GM12878 (cell line): ENCODE data around the gene FBXL16.

Source experiments
- NFYA ChIP-seq: IDR thresholded peaks from 2 replicates; pipeline ENCODE4 v1.6.1; 2011; ENCODE audit warnings: low read depth, mild to moderate bottlenecking, low read length, improper control_type of control experiment, borderline replicate concordance
- TF ChIP-seq, protein P1 (sequence below): IDR thresholded peaks from 2 replicates; pipeline ENCODE4 v1.6.1; 2012; ENCODE audit warnings: low read depth, low read length, improper control_type of control experiment
- TF ChIP-seq, protein P2 (sequence below): fragments of 450-650 bp; IDR thresholded peaks from 2 replicates; pipeline ENCODE4 v1.6.1; 2016; ENCODE audit warnings: mild to moderate bottlenecking

- TF ChIP-seq, protein P1, sequence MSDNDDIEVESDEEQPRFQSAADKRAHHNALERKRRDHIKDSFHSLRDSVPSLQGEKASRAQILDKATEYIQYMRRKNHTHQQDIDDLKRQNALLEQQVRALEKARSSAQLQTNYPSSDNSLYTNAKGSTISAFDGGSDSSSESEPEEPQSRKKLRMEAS = no peak
- TF ChIP-seq, protein P2, sequence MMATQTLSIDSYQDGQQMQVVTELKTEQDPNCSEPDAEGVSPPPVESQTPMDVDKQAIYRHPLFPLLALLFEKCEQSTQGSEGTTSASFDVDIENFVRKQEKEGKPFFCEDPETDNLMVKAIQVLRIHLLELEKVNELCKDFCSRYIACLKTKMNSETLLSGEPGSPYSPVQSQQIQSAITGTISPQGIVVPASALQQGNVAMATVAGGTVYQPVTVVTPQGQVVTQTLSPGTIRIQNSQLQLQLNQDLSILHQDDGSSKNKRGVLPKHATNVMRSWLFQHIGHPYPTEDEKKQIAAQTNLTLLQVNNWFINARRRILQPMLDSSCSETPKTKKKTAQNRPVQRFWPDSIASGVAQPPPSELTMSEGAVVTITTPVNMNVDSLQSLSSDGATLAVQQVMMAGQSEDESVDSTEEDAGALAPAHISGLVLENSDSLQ = no peak
- no peak for TF ChIP-seq NFYA
Observed at GRCh38 chr16:700684-701584, 4.7 kb downstream of the FBXL16 start.
